Lower lobe of right lung (tissue), 2 donors: ENCODE data around the gene KRTAP9-7. TPM values are rescaled to one million over a fixed set of nuclear protein-coding genes. Genes with fewer than 3 reads are reported as not detected.

Experiments
- ATAC-seq, 2 donors: fragments of 200-7000 bp; cut with Tn5 transposase; one replicate each; pipeline ENCODE4 v1.9.1; 2020 to 2022; ENCODE audit warnings: mild to moderate bottlenecking in 2 of 2, moderate library complexity in 2 of 2
- DNase-seq: peaks from one replicate; pipeline ENCODE4 v3.0.0-alpha.2; 2020
- H3K27ac ChIP-seq: fragments of 200-600 bp; one replicate; pipeline ENCODE4 v1.8.0; 2022
- H3K27me3 ChIP-seq: fragments of 200-600 bp; one replicate; pipeline ENCODE4 v1.8.0; 2022; ENCODE audit warnings: low read depth
- H3K36me3 ChIP-seq: fragments of 200-600 bp; one replicate; pipeline ENCODE4 v1.8.0; 2022; ENCODE audit warnings: mild to moderate bottlenecking
- H3K4me1 ChIP-seq: fragments of 200-600 bp; one replicate; pipeline ENCODE4 v1.8.0; 2022
- H3K4me3 ChIP-seq: fragments of 200-600 bp; one replicate; pipeline ENCODE4 v1.8.0; 2022; ENCODE audit warnings: mild to moderate bottlenecking
- H3K9me3 ChIP-seq: fragments of 200-600 bp; one replicate; pipeline ENCODE4 v1.8.0; 2022
- CTCF ChIP-seq: fragments of 200-600 bp; IDR thresholded peaks from one replicate; pipeline ENCODE4 v1.8.0; 2022; ENCODE audit warnings: antibody characterized with exemption, mild to moderate bottlenecking
- intact Hi-C: fragments of 100-400 bp; cut with DNase I; formaldehyde crosslinking; loops from one replicate; pipeline ENCODE4 v1.11.0; 2022
- total RNA-seq: library from RNA; stranded (reverse); fragmentation: NEBNext Ultra II Directional; extraction: Animal tissue kit (Norgen Biotek cat#: 25700); gene quantifications from one replicate; pipeline ENCODE4 v1.2.1, GENCODE V29; 2021
- donor health status: DM: no; HTN: yes; CAD: no; lungs with severe emphysema.

KRTAP9-7 gene
- total RNA-seq, 1 donor from 2014 or later, result not detected

GRCh38 chr17:41315204-41315794 is 39.8 kb downstream of the KRTAP9-7 start, which contains the start of gene KRTAP17-1:
TSS of gene KRTAP17-1 (minus strand) at chr17:41315710. CDS start at chr17:41315650, 60 bp downstream.
- no peak within 1 kb of the TSS for H3K4me3 ChIP-seq
- no peak for ATAC-seq
- no peak for DNase-seq
- intact Hi-C loops, result no loop called here
- H3K27me3 ChIP-seq, result peaks cover 4% of the 10 kb centered on the region
- no peaks in the 10 kb centered on the region for H3K36me3 ChIP-seq
- TF ChIP-seq CTCF, result no peak
- no peaks in the 10 kb centered on the region for H3K4me1 ChIP-seq
- peaks cover 8% of the 10 kb centered on the region for H3K9me3 ChIP-seq
- H3K27ac ChIP-seq, result no peak within 1 kb of the TSS

GRCh38 chr17:41315814-41316445 is 40.4 kb downstream of the KRTAP9-7 start:
- Histone ChIP-seq H3K4me1 (no peaks in the 10 kb centered on the region), H3K27ac (no peak overlapping the region), H3K9me3 (peaks cover 12% of the 10 kb centered on the region), H3K4me3 (no peak overlapping the region), H3K27me3 (peaks cover 4% of the 10 kb centered on the region), H3K36me3 (no peaks in the 10 kb centered on the region)
- no peak for TF ChIP-seq CTCF
- intact Hi-C loops, result no loop called here
- DNase-seq (no peak), ATAC-seq (no peak)

- peaks cover 12% of the 10 kb centered on the region for H3K9me3 ChIP-seq
- no peak for TF ChIP-seq CTCF
- H3K27ac ChIP-seq, result no peak overlapping the region
- no peaks in the 10 kb centered on the region for H3K4me1 ChIP-seq
- intact Hi-C loops, result no loop called here
- no peak overlapping the region for H3K4me3 ChIP-seq
- H3K27me3 ChIP-seq, result peaks cover 4% of the 10 kb centered on the region
- DNase-seq (no peak), ATAC-seq (no peak)
- no peaks in the 10 kb centered on the region for H3K36me3 ChIP-seq
Measured at GRCh38 chr17:41318231-41318630, 42.7 kb downstream of the KRTAP9-7 start.

- peak; percentile 68 for TF ChIP-seq CTCF
- Histone ChIP-seq H3K27ac (no peak overlapping the region), H3K4me1 (no peaks in the 10 kb centered on the region), H3K4me3 (no peak overlapping the region), H3K36me3 (no peaks in the 10 kb centered on the region), H3K9me3 (peaks cover 12% of the 10 kb centered on the region), H3K27me3 (no peaks in the 10 kb centered on the region)
- ATAC-seq (peak; percentile 45 to 65), DNase-seq (no peak)
- intact Hi-C loops, result no loop called here
Measured at GRCh38 chr17:41322094-41322902, 46.8 kb downstream of the KRTAP9-7 start.

- no peak for TF ChIP-seq CTCF
- no peaks in the 10 kb centered on the region for H3K27me3 ChIP-seq
- no peak for DNase-seq
- H3K9me3 ChIP-seq, result peaks cover 12% of the 10 kb centered on the region
- ATAC-seq, result peak in 1 of 2 donors; percentile 8
- no peak overlapping the region for H3K4me3 ChIP-seq
- H3K36me3 ChIP-seq, result no peaks in the 10 kb centered on the region
- intact Hi-C loops, result no loop called here
- no peak overlapping the region for H3K27ac ChIP-seq
- no peaks in the 10 kb centered on the region for H3K4me1 ChIP-seq
Measured at GRCh38 chr17:41322903-41323895, 47.7 kb downstream of the KRTAP9-7 start.
